ENCODE results near the gene PPP1R9A. TPM values are rescaled to one million over a fixed set of nuclear protein-coding genes. Genes with fewer than 3 reads are reported as not detected.

Gene PPP1R9A
- total RNA-seq, 1 experiment from 2014 or later: 13.5 TPM

DNA sequence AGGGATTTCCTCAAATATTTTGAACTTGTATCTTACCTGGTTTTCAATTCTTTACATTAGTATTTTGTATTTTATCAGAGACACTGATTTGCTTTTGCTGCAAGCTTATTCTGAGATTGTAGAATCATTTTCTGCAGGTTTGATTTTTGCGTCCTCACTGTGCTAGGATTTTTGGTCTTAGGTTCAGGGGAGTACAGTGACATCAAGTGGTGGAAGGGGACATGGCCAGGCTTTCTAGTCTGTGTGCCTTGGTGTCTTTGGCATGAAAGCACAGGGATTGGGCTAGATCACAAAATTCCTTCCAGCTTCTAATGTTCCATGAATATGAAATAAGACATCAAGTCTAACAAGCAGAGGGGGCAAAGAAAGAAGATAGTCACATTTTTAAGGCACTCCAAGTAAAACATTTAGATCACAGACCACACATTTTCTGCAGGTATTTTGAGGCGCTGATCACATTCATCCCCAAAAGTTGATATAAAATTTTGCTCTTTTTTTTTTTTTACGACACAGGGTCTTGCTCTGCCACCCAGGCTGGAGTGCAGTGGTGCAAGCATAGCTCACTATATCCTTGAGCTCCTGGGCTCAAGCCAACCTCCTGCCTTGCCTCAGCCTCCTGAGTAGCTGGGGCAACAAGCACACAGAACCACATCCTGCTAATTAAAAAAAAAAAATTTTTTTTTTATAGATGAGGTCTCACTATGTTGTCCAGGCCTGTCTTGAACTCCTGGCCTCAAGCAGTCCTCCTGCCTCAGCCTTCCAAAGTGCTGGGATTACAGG, 292.6 kb downstream of the PPP1R9A start:
- DNase-seq (ENCODE audit: low read depth, low spot score) (peak; percentile 24), ATAC-seq (peak; percentile 83)
- Histone ChIP-seq H4K20me1 (ENCODE audit: insufficient read depth) (no peaks in the 10 kb centered on the region), H3K9me2 (ENCODE audit: insufficient read depth) (no peaks in the 10 kb centered on the region), H3K79me2 (ENCODE audit: insufficient read depth, low read length) (no peaks in the 10 kb centered on the region), H3K4me2 (ENCODE audit: low read length) (no peak overlapping the region), H3K36me3 (ENCODE audit: control insufficient read depth in 1 of 2, insufficient read depth in 2 of 2, low read length in 2 of 2) (no peaks in the 10 kb centered on the region), H3K27ac (ENCODE audit: low read depth, low read length) (no peak overlapping the region), H3K9me3 (ENCODE audit: control insufficient read depth in 1 of 2, insufficient read depth in 1 of 2, low read depth in 1 of 2, low read length in 2 of 2) (no peaks in the 10 kb centered on the region), H3K27me3 (ENCODE audit: insufficient read depth, low read length) (no peaks in the 10 kb centered on the region), H3K4me1 (ENCODE audit: control insufficient read depth in 1 of 2, insufficient read depth in 2 of 2, low read length in 2 of 2) (no peaks in the 10 kb centered on the region), H3K4me3 (replicated peaks in 1 of 2; ENCODE audit: low read depth in 1 of 2, low read length in 2 of 2) (no peak overlapping the region), H2AFZ (ENCODE audit: low read depth, low read length, poor library complexity, severe bottlenecking) (no peak overlapping the region), H3K9ac (ENCODE audit: low read length) (no peak overlapping the region)
- CTCF ChIA-PET: interaction anchor here (0.5 to 3.2 kb wide), 8 partner anchors 10 to 911 kb away, joined by 3 to 17 read pairs (median 4); no protein-coding TSS in a partner anchor
- intact Hi-C loops (cut with micrococcal nuclease): loop anchor here (2.0 to 5.0 kb wide), 2 partner anchors 751 to 908 kb away; no protein-coding TSS in a partner anchor
- TF ChIP-seq JUND (IDR thresholded peaks at IDR 0.05): no peak
- TF ChIP-seq, protein P1, sequence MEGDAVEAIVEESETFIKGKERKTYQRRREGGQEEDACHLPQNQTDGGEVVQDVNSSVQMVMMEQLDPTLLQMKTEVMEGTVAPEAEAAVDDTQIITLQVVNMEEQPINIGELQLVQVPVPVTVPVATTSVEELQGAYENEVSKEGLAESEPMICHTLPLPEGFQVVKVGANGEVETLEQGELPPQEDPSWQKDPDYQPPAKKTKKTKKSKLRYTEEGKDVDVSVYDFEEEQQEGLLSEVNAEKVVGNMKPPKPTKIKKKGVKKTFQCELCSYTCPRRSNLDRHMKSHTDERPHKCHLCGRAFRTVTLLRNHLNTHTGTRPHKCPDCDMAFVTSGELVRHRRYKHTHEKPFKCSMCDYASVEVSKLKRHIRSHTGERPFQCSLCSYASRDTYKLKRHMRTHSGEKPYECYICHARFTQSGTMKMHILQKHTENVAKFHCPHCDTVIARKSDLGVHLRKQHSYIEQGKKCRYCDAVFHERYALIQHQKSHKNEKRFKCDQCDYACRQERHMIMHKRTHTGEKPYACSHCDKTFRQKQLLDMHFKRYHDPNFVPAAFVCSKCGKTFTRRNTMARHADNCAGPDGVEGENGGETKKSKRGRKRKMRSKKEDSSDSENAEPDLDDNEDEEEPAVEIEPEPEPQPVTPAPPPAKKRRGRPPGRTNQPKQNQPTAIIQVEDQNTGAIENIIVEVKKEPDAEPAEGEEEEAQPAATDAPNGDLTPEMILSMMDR (IDR thresholded peaks at IDR 0.05 in 2 of 3, conservative IDR thresholded peaks at IDR 0.05 in 1 of 3; ENCODE audit: borderline replicate concordance in 1 of 3, insufficient read depth in 1 of 3, low read depth in 2 of 3, low read length in 2 of 3): peak; percentile 48 to 76 (median 75); a peak in 5 of 6 replicates
- TF ChIP-seq RAD21 (IDR thresholded peaks at IDR 0.05; ENCODE audit: low read depth): peak; percentile 79
- RAD21 ChIA-PET (ENCODE audit: low non-redundant PET in 1 of 2, low total read pairs in 2 of 2, uncharacterized antibody in 2 of 2, unreplicated experiment in 2 of 2): interaction anchor here (0.6 to 2.0 kb wide), 4 partner anchors 750 to 753 kb away, joined by 3 to 7 read pairs (median 4); no protein-coding TSS in a partner anchor
- POLR2A ChIA-PET: no interaction called here
- no TSS peak for BruUV-seq (replicated peaks)

DNA sequence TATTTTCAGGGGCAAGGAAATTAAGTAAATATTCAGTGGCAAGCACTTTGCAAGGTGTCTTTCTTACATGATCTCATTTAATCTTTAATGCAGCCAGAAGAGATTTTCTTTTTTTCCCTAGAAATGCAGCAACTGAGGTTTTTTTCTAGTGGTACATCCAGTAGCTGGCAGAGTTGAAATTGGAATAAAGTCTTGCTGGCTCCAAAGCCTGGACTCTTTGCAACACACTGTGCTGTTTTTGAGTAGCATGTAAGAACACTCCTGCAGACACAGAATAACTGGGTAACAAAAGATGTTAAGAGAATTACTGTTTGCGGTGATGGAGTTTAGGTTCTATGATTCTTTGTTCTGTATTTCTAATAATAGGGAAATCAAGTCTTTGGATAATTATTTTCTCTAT, 293.3 kb downstream of the PPP1R9A start:
- intact Hi-C loops (cut with micrococcal nuclease): loop anchor here (2.0 to 5.0 kb wide), 2 partner anchors 752 to 908 kb away; no protein-coding TSS in a partner anchor
- BruUV-seq (replicated peaks): no TSS peak
- Histone ChIP-seq H3K4me2 (ENCODE audit: low read length) (no peak overlapping the region), H3K36me3 (ENCODE audit: control insufficient read depth in 1 of 2, insufficient read depth in 2 of 2, low read length in 2 of 2) (no peaks in the 10 kb centered on the region), H3K27ac (ENCODE audit: low read depth, low read length) (no peak overlapping the region), H3K9me2 (ENCODE audit: insufficient read depth) (no peaks in the 10 kb centered on the region), H4K20me1 (ENCODE audit: insufficient read depth) (no peaks in the 10 kb centered on the region), H3K9me3 (ENCODE audit: control insufficient read depth in 1 of 2, insufficient read depth in 1 of 2, low read depth in 1 of 2, low read length in 2 of 2) (no peaks in the 10 kb centered on the region), H3K4me1 (ENCODE audit: control insufficient read depth in 1 of 2, insufficient read depth in 2 of 2, low read length in 2 of 2) (peaks cover 4 to 5% of the 10 kb centered on the region in 2 experiments; a peak in 3 of 4 replicates), H3K27me3 (ENCODE audit: insufficient read depth, low read length) (no peaks in the 10 kb centered on the region), H3K4me3 (replicated peaks in 1 of 2; ENCODE audit: low read depth in 1 of 2, low read length in 2 of 2) (no peak overlapping the region), H3K79me2 (ENCODE audit: insufficient read depth, low read length) (no peaks in the 10 kb centered on the region), H2AFZ (ENCODE audit: low read depth, low read length, poor library complexity, severe bottlenecking) (no peak overlapping the region), H3K9ac (ENCODE audit: low read length) (no peak overlapping the region)
- CTCF ChIA-PET: interaction anchor here (3.2 kb wide), 1 partner anchor 751 kb away, joined by 17 read pairs; no protein-coding TSS in a partner anchor
- ATAC-seq: no peak
- POLR2A ChIA-PET: no interaction called here
- RAD21 ChIA-PET (ENCODE audit: low non-redundant PET in 1 of 2, low total read pairs in 2 of 2, uncharacterized antibody in 2 of 2, unreplicated experiment in 2 of 2): interaction anchor here (0.8 to 2.0 kb wide), 2 partner anchors 751 kb away, joined by 3 to 7 read pairs; no protein-coding TSS in a partner anchor
- DNase-seq (ENCODE audit: low read depth, low spot score): no peak
- TF ChIP-seq, protein P2, sequence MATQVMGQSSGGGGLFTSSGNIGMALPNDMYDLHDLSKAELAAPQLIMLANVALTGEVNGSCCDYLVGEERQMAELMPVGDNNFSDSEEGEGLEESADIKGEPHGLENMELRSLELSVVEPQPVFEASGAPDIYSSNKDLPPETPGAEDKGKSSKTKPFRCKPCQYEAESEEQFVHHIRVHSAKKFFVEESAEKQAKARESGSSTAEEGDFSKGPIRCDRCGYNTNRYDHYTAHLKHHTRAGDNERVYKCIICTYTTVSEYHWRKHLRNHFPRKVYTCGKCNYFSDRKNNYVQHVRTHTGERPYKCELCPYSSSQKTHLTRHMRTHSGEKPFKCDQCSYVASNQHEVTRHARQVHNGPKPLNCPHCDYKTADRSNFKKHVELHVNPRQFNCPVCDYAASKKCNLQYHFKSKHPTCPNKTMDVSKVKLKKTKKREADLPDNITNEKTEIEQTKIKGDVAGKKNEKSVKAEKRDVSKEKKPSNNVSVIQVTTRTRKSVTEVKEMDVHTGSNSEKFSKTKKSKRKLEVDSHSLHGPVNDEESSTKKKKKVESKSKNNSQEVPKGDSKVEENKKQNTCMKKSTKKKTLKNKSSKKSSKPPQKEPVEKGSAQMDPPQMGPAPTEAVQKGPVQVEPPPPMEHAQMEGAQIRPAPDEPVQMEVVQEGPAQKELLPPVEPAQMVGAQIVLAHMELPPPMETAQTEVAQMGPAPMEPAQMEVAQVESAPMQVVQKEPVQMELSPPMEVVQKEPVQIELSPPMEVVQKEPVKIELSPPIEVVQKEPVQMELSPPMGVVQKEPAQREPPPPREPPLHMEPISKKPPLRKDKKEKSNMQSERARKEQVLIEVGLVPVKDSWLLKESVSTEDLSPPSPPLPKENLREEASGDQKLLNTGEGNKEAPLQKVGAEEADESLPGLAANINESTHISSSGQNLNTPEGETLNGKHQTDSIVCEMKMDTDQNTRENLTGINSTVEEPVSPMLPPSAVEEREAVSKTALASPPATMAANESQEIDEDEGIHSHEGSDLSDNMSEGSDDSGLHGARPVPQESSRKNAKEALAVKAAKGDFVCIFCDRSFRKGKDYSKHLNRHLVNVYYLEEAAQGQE (IDR thresholded peaks at IDR 0.05; ENCODE audit: low read depth): no peak
- TF ChIP-seq POLR2AphosphoS5 (IDR thresholded peaks at IDR 0.05; ENCODE audit: low read depth, low read length) (no peak), TCF7L2 (IDR thresholded peaks at IDR 0.05; ENCODE audit: borderline replicate concordance, extremely low read depth, insufficient read depth, insufficient read length) (no peak), JUND (IDR thresholded peaks at IDR 0.05) (no peak), SIN3A (IDR thresholded peaks at IDR 0.05; ENCODE audit: low read depth) (no peak), ZFX (IDR thresholded peaks at IDR 0.05) (no peak), SRF (IDR thresholded peaks at IDR 0.05; ENCODE audit: low read depth) (no peak)
- TF ChIP-seq, protein P1 (IDR thresholded peaks at IDR 0.05 in 2 of 3, conservative IDR thresholded peaks at IDR 0.05 in 1 of 3; ENCODE audit: borderline replicate concordance in 1 of 3, insufficient read depth in 1 of 3, low read depth in 2 of 3, low read length in 2 of 3): no peak
